CD4-positive, CD25-positive, alpha-beta regulatory T cell (primary cell): ENCODE measurements around the gene ABTB2. TPM values are rescaled to one million over a fixed set of nuclear protein-coding genes. Genes with fewer than 3 reads are reported as not detected.

Experiments used
- ATAC-seq, 2 donors: fragments of 150-1000 bp; cut with Tn5 transposase; one replicate each; pipeline ENCODE4 v1.10.0; 2021; ENCODE audit warnings: low read depth in 2 of 2, moderate number of reproducible peaks in 2 of 2, moderate library complexity in 1 of 2
- DNase-seq, 3 donors: peaks; one replicate each; pipeline versions ENCODE4 v3.0.0 to v3.0.0-alpha.2; 2012 to 2022; ENCODE audit warnings: mixed read lengths in 1 of 3
- H3K27ac ChIP-seq: one replicate; pipeline ENCODE4 v1.7.0; 2013; ENCODE audit warnings: mild to moderate bottlenecking, low read length; ENCODE audit not compliant: insufficient read depth, poor library complexity, severe bottlenecking
- H3K27me3 ChIP-seq: one replicate; pipeline ENCODE4 v1.7.0; 2013; ENCODE audit warnings: low read length; ENCODE audit not compliant: control insufficient read depth, insufficient read depth
- H3K36me3 ChIP-seq: one replicate; pipeline ENCODE4 v1.7.0; 2013; ENCODE audit warnings: mild to moderate bottlenecking, low read length, moderate library complexity; ENCODE audit not compliant: control insufficient read depth, insufficient read depth
- H3K4me1 ChIP-seq: 2 replicates; pipeline ENCODE4 v1.7.0; 2013; ENCODE audit warnings: mild to moderate bottlenecking, low read length; ENCODE audit not compliant: insufficient read depth, control insufficient read depth, poor library complexity, severe bottlenecking
- H3K4me3 ChIP-seq: one replicate; pipeline ENCODE4 v1.7.0; 2013; ENCODE audit warnings: low read depth, mild to moderate bottlenecking, low read length, moderate library complexity
- H3K9me3 ChIP-seq, 2 experiments: 1 replicate in 1 of 2; 2 replicates in 1 of 2; pipeline ENCODE4 v1.7.0; 2013; ENCODE audit warnings: low read length in 2 of 2, mild to moderate bottlenecking in 1 of 2, moderate library complexity in 1 of 2; ENCODE audit not compliant: control insufficient read depth in 2 of 2
- H3K27ac Mint-ChIP-seq, 3 donors: one replicate each; pipeline ENCODE4 v1.8.0; 2020 to 2022; ENCODE audit warnings: mild to moderate bottlenecking in 3 of 3, mixed read lengths in 3 of 3, moderate library complexity in 2 of 3
- H3K27me3 Mint-ChIP-seq: one replicate; pipeline ENCODE4 v1.8.0; 2022; ENCODE audit warnings: mild to moderate bottlenecking, mixed read lengths
- H3K36me3 Mint-ChIP-seq: one replicate; pipeline ENCODE4 v1.8.0; 2020; ENCODE audit warnings: mixed read lengths
- H3K4me1 Mint-ChIP-seq, 4 donors: one replicate each; pipeline ENCODE4 v1.8.0; 2020 to 2022; ENCODE audit warnings: mixed read lengths in 4 of 4, mild to moderate bottlenecking in 1 of 4
- H3K4me3 Mint-ChIP-seq, 4 donors: one replicate each; pipeline ENCODE4 v1.8.0; 2020 to 2022; ENCODE audit warnings: mild to moderate bottlenecking in 4 of 4, mixed read lengths in 4 of 4, moderate library complexity in 3 of 4
- H3K9me3 Mint-ChIP-seq, 7 donors: one replicate each; pipeline ENCODE4 v1.8.0; 2020 to 2022; ENCODE audit warnings: mixed read lengths in 7 of 7, mild to moderate bottlenecking in 3 of 7, moderate library complexity in 2 of 7
- polyA plus RNA-seq, 4 donors: library from polyadenylated mRNA; unstranded; fragments of 300-500 nt; fragmentation: Illumina TruSeq; gene quantifications; one replicate each; pipeline ENCODE4 v1.2.3, GENCODE V29; 2021
- total RNA-seq: library from RNA; stranded (reverse); gene quantifications from one replicate; pipeline ENCODE4 v1.2.3, GENCODE V29; 2022

The ABTB2 gene
- total and polyA plus RNA-seq, 5 donors from 2014 or later: 0.12 to 0.89 (median 0.13) TPM; not detected in 2

GRCh38 chr11:34341096-34341495, 16.7 kb downstream of the ABTB2 start:
- no peak for DNase-seq
- Histone ChIP-seq H3K36me3 (no peaks in the 10 kb centered on the region), H3K27ac (no peak overlapping the region), H3K4me1 (no peaks in the 10 kb centered on the region), H3K9me3 (no peaks in the 10 kb centered on the region), H3K4me3 (no peak overlapping the region), H3K27me3 (no peaks in the 10 kb centered on the region)
- Mint-ChIP-seq H3K4me3 (no peak overlapping the region), H3K9me3 (peaks cover 0 to 1% (median 0%) of the 10 kb centered on the region in 7 donors), H3K27ac (no peak overlapping the region), H3K36me3 (no peaks in the 10 kb centered on the region), H3K4me1 (peaks cover 0 to 3% (median 0%) of the 10 kb centered on the region in 4 donors), H3K27me3 (no peaks in the 10 kb centered on the region)
- ATAC-seq: no peak

- no peaks in the 10 kb centered on the region for H3K36me3 Mint-ChIP-seq
- DNase-seq: no peak
- no peaks in the 10 kb centered on the region for H3K36me3 ChIP-seq
- peaks cover 0 to 1% (median 0%) of the 10 kb centered on the region in 7 donors for H3K9me3 Mint-ChIP-seq
- no peak overlapping the region for H3K27ac Mint-ChIP-seq
- H3K27me3 Mint-ChIP-seq: no peaks in the 10 kb centered on the region
- no peaks in the 10 kb centered on the region for H3K4me1 ChIP-seq
- H3K4me3 ChIP-seq: no peak overlapping the region
- ATAC-seq: no peak
- no peak overlapping the region for H3K4me3 Mint-ChIP-seq
- no peaks in the 10 kb centered on the region for H3K9me3 ChIP-seq
- no peak overlapping the region for H3K27ac ChIP-seq
- peaks cover 0 to 3% (median 0%) of the 10 kb centered on the region in 4 donors for H3K4me1 Mint-ChIP-seq
- no peaks in the 10 kb centered on the region for H3K27me3 ChIP-seq
These were observed 17.2 kb downstream of the ABTB2 start for GRCh38 chr11:34340653-34341052.

- no peaks in the 10 kb centered on the region for H3K36me3 Mint-ChIP-seq
- Histone ChIP-seq H3K36me3 (no peaks in the 10 kb centered on the region), H3K4me1 (no peaks in the 10 kb centered on the region), H3K27ac (no peak overlapping the region), H3K9me3 (no peaks in the 10 kb centered on the region), H3K4me3 (no peak overlapping the region), H3K27me3 (no peaks in the 10 kb centered on the region)
- peaks cover 0 to 5% (median 0%) of the 10 kb centered on the region in 4 donors for H3K4me1 Mint-ChIP-seq
- H3K9me3 Mint-ChIP-seq: no peaks in the 10 kb centered on the region
- ATAC-seq: no peak
- no peak overlapping the region for H3K4me3 Mint-ChIP-seq
- DNase-seq: no peak
- H3K27ac Mint-ChIP-seq: no peak overlapping the region
- no peaks in the 10 kb centered on the region for H3K27me3 Mint-ChIP-seq
These were observed 18.4 kb downstream of the ABTB2 start for GRCh38 chr11:34339149-34340064.

GRCh38 chr11:34337016-34337415, 20.8 kb downstream of the ABTB2 start:
- Mint-ChIP-seq H3K4me1 (peaks cover 0 to 5% (median 0%) of the 10 kb centered on the region in 4 donors), H3K9me3 (no peaks in the 10 kb centered on the region), H3K36me3 (no peaks in the 10 kb centered on the region), H3K4me3 (no peak overlapping the region), H3K27me3 (peaks cover 5% of the 10 kb centered on the region), H3K27ac (no peak overlapping the region)
- ATAC-seq (no peak), DNase-seq (no peak)
- Histone ChIP-seq H3K27ac (no peak overlapping the region), H3K36me3 (no peaks in the 10 kb centered on the region), H3K27me3 (peaks cover 2% of the 10 kb centered on the region), H3K9me3 (no peaks in the 10 kb centered on the region), H3K4me1 (no peaks in the 10 kb centered on the region), H3K4me3 (no peak overlapping the region)

- H3K4me3 Mint-ChIP-seq: no peak overlapping the region
- Histone ChIP-seq H3K4me1 (no peaks in the 10 kb centered on the region), H3K36me3 (no peaks in the 10 kb centered on the region), H3K4me3 (no peak overlapping the region), H3K27me3 (peaks cover 3% of the 10 kb centered on the region), H3K9me3 (no peaks in the 10 kb centered on the region), H3K27ac (no peak overlapping the region)
- ATAC-seq: no peak
- H3K9me3 Mint-ChIP-seq: peaks cover 0 to 1% (median 0%) of the 10 kb centered on the region in 7 donors
- no peak for DNase-seq
- peaks cover 0 to 5% (median 0%) of the 10 kb centered on the region in 4 donors for H3K4me1 Mint-ChIP-seq
- H3K36me3 Mint-ChIP-seq: no peaks in the 10 kb centered on the region
- no peak overlapping the region for H3K27ac Mint-ChIP-seq
- H3K27me3 Mint-ChIP-seq: peaks cover 5% of the 10 kb centered on the region
These were observed 22.0 kb downstream of the ABTB2 start for GRCh38 chr11:34335801-34336200.

GRCh38 chr11:34335331-34335730, 22.5 kb downstream of the ABTB2 start:
- Histone ChIP-seq H3K36me3 (no peaks in the 10 kb centered on the region), H3K9me3 (no peaks in the 10 kb centered on the region), H3K4me3 (no peak overlapping the region), H3K4me1 (no peaks in the 10 kb centered on the region), H3K27ac (no peak overlapping the region), H3K27me3 (peaks cover 3% of the 10 kb centered on the region)
- Mint-ChIP-seq H3K36me3 (no peaks in the 10 kb centered on the region), H3K27me3 (peaks cover 5% of the 10 kb centered on the region), H3K9me3 (peaks cover 0 to 1% (median 0%) of the 10 kb centered on the region in 7 donors), H3K4me1 (peaks cover 0 to 5% (median 0%) of the 10 kb centered on the region in 4 donors), H3K27ac (no peak overlapping the region), H3K4me3 (no peak overlapping the region)
- no peak for ATAC-seq
- no peak for DNase-seq

- H3K27me3 ChIP-seq: peaks cover 3% of the 10 kb centered on the region
- Mint-ChIP-seq H3K27me3 (peaks cover 5% of the 10 kb centered on the region), H3K27ac (no peak overlapping the region), H3K9me3 (peaks cover 0 to 1% (median 0%) of the 10 kb centered on the region in 7 donors), H3K36me3 (no peaks in the 10 kb centered on the region), H3K4me3 (no peak overlapping the region), H3K4me1 (peaks cover 0 to 5% (median 0%) of the 10 kb centered on the region in 4 donors)
- H3K9me3 ChIP-seq: no peaks in the 10 kb centered on the region
- no peak overlapping the region for H3K27ac ChIP-seq
- H3K4me3 ChIP-seq: no peak overlapping the region
- H3K4me1 ChIP-seq: no peaks in the 10 kb centered on the region
- DNase-seq: no peak
- no peaks in the 10 kb centered on the region for H3K36me3 ChIP-seq
- no peak for ATAC-seq
These were observed 24.0 kb downstream of the ABTB2 start for GRCh38 chr11:34333787-34334186.

GRCh38 chr11:34332524-34332923, 25.3 kb downstream of the ABTB2 start:
- no peak overlapping the region for H3K4me3 Mint-ChIP-seq
- no peak overlapping the region for H3K4me3 ChIP-seq
- H3K9me3 Mint-ChIP-seq: peaks cover 0 to 1% (median 0%) of the 10 kb centered on the region in 7 donors
- no peak overlapping the region for H3K27ac Mint-ChIP-seq
- no peaks in the 10 kb centered on the region for H3K36me3 ChIP-seq
- peaks cover 5% of the 10 kb centered on the region for H3K27me3 Mint-ChIP-seq
- no peak for ATAC-seq
- DNase-seq: no peak
- H3K9me3 ChIP-seq: no peaks in the 10 kb centered on the region
- H3K4me1 Mint-ChIP-seq: peaks cover 0 to 5% (median 0%) of the 10 kb centered on the region in 4 donors
- peaks cover 3% of the 10 kb centered on the region for H3K27me3 ChIP-seq
- no peak overlapping the region for H3K27ac ChIP-seq
- no peaks in the 10 kb centered on the region for H3K4me1 ChIP-seq
- H3K36me3 Mint-ChIP-seq: no peaks in the 10 kb centered on the region
